Measurements from ENCODE around the gene MTA1. TPM values are rescaled to one million over a fixed set of nuclear protein-coding genes. Genes with fewer than 3 reads are reported as not detected.

The MTA1 gene
- total and polyA plus RNA-seq, 2 of the 8 experiments (the other 6 are each of a cell fraction or from before 2014, with no cell fraction given) = 73.9 to 221 TPM

DNA sequence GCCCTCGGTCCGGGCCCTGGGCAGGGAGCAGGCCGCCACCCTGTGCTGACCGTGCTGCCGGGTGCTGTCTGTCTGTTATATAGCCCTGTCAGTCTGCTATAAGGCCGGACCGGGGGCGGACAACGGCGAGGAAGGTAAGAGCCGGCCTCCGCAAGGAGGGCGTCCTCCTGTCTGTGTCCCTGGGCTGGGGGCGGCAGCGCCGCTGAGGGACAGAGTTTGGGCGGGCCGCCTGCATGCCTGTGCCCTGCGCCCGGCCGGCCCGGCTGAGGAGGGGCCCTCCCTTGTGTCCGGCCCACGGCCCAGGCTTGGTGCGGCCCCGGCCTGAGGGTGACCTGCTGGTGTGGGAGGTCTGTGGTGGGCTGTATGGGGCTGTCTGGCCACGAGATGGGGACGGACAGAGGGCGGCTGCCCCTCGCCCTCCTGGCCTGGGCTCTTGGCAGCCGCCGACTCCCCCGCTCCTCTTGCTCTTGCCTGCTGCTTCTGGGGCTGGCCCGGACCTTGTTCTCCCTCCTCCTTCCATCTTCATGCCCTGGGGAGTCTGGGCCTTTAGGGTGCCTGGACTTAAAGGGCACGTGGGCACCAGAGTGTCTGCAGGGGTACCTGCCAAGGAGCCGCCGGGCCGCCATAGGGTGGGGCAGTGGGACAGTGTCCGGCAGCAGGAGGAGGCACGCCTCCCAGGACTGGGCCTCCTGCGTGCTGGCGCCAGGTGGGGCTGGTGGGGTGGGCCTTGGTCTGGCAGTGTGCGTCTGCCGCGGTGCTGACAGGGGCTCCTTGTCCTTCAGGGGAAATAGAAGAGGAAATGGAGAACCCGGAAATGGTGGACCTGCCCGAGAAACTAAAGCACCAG lies 29.9 kb downstream of the MTA1 start (continued):
- TF ChIP-seq, protein P1, sequence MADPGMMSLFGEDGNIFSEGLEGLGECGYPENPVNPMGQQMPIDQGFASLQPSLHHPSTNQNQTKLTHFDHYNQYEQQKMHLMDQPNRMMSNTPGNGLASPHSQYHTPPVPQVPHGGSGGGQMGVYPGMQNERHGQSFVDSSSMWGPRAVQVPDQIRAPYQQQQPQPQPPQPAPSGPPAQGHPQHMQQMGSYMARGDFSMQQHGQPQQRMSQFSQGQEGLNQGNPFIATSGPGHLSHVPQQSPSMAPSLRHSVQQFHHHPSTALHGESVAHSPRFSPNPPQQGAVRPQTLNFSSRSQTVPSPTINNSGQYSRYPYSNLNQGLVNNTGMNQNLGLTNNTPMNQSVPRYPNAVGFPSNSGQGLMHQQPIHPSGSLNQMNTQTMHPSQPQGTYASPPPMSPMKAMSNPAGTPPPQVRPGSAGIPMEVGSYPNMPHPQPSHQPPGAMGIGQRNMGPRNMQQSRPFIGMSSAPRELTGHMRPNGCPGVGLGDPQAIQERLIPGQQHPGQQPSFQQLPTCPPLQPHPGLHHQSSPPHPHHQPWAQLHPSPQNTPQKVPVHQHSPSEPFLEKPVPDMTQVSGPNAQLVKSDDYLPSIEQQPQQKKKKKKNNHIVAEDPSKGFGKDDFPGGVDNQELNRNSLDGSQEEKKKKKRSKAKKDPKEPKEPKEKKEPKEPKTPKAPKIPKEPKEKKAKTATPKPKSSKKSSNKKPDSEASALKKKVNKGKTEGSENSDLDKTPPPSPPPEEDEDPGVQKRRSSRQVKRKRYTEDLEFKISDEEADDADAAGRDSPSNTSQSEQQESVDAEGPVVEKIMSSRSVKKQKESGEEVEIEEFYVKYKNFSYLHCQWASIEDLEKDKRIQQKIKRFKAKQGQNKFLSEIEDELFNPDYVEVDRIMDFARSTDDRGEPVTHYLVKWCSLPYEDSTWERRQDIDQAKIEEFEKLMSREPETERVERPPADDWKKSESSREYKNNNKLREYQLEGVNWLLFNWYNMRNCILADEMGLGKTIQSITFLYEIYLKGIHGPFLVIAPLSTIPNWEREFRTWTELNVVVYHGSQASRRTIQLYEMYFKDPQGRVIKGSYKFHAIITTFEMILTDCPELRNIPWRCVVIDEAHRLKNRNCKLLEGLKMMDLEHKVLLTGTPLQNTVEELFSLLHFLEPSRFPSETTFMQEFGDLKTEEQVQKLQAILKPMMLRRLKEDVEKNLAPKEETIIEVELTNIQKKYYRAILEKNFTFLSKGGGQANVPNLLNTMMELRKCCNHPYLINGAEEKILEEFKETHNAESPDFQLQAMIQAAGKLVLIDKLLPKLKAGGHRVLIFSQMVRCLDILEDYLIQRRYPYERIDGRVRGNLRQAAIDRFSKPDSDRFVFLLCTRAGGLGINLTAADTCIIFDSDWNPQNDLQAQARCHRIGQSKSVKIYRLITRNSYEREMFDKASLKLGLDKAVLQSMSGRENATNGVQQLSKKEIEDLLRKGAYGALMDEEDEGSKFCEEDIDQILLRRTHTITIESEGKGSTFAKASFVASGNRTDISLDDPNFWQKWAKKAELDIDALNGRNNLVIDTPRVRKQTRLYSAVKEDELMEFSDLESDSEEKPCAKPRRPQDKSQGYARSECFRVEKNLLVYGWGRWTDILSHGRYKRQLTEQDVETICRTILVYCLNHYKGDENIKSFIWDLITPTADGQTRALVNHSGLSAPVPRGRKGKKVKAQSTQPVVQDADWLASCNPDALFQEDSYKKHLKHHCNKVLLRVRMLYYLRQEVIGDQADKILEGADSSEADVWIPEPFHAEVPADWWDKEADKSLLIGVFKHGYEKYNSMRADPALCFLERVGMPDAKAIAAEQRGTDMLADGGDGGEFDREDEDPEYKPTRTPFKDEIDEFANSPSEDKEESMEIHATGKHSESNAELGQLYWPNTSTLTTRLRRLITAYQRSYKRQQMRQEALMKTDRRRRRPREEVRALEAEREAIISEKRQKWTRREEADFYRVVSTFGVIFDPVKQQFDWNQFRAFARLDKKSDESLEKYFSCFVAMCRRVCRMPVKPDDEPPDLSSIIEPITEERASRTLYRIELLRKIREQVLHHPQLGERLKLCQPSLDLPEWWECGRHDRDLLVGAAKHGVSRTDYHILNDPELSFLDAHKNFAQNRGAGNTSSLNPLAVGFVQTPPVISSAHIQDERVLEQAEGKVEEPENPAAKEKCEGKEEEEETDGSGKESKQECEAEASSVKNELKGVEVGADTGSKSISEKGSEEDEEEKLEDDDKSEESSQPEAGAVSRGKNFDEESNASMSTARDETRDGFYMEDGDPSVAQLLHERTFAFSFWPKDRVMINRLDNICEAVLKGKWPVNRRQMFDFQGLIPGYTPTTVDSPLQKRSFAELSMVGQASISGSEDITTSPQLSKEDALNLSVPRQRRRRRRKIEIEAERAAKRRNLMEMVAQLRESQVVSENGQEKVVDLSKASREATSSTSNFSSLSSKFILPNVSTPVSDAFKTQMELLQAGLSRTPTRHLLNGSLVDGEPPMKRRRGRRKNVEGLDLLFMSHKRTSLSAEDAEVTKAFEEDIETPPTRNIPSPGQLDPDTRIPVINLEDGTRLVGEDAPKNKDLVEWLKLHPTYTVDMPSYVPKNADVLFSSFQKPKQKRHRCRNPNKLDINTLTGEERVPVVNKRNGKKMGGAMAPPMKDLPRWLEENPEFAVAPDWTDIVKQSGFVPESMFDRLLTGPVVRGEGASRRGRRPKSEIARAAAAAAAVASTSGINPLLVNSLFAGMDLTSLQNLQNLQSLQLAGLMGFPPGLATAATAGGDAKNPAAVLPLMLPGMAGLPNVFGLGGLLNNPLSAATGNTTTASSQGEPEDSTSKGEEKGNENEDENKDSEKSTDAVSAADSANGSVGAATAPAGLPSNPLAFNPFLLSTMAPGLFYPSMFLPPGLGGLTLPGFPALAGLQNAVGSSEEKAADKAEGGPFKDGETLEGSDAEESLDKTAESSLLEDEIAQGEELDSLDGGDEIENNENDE (IDR thresholded peaks at IDR 0.05; ENCODE audit: insufficient replicate concordance, low read length) = no peak
- TF ChIP-seq, protein P2, sequence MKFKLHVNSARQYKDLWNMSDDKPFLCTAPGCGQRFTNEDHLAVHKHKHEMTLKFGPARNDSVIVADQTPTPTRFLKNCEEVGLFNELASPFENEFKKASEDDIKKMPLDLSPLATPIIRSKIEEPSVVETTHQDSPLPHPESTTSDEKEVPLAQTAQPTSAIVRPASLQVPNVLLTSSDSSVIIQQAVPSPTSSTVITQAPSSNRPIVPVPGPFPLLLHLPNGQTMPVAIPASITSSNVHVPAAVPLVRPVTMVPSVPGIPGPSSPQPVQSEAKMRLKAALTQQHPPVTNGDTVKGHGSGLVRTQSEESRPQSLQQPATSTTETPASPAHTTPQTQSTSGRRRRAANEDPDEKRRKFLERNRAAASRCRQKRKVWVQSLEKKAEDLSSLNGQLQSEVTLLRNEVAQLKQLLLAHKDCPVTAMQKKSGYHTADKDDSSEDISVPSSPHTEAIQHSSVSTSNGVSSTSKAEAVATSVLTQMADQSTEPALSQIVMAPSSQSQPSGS (IDR thresholded peaks at IDR 0.05; ENCODE audit: low read length) = no peak
- TF ChIP-seq CHD2 (IDR thresholded peaks at IDR 0.05; ENCODE audit: low read length) (no peak), SP1 (IDR thresholded peaks at IDR 0.05; ENCODE audit: low read depth, low read length) (no peak), EGR1 (IDR thresholded peaks at IDR 0.05; ENCODE audit: borderline replicate concordance, low read depth, low read length) (no peak), KDM4A (IDR thresholded peaks at IDR 0.05; ENCODE audit: low read depth, low read length, severe bottlenecking) (no peak), KDM1A (IDR thresholded peaks at IDR 0.05; ENCODE audit: borderline replicate concordance, low read length) (no peak), GTF2F1 (IDR thresholded peaks at IDR 0.05; ENCODE audit: borderline replicate concordance, low read depth, low read length) (no peak), SP2 (IDR thresholded peaks at IDR 0.05; ENCODE audit: low read length) (no peak)

Data from H1 (cell line).